Vagina (tissue), 2 donors: ENCODE measurements around the gene VPS51.

Source experiments
- POLR2AphosphoS5 ChIP-seq, 2 donors: sonication (generic); formaldehyde crosslinking; IDR thresholded peaks; one replicate each; pipeline ENCODE4 v1.9.0; 2017; ENCODE audit warnings: antibody characterized with exemption in 2 of 2, mild to moderate bottlenecking in 2 of 2, low read depth in 1 of 2; ENCODE audit not compliant: insufficient read depth in 1 of 2
- TF ChIP-seq, protein P1 (sequence below), 3 experiments: fragments of 450-650 bp in 2 of 3; fragments of 200-600 bp in 1 of 3; sonication (generic) in 1 of 3; IDR thresholded peaks; one replicate each; pipeline ENCODE4 v1.5.1; 2017 to 2019; ENCODE audit warnings: antibody characterized with exemption in 3 of 3, mild to moderate bottlenecking in 2 of 3, moderate library complexity in 2 of 3

DNA sequence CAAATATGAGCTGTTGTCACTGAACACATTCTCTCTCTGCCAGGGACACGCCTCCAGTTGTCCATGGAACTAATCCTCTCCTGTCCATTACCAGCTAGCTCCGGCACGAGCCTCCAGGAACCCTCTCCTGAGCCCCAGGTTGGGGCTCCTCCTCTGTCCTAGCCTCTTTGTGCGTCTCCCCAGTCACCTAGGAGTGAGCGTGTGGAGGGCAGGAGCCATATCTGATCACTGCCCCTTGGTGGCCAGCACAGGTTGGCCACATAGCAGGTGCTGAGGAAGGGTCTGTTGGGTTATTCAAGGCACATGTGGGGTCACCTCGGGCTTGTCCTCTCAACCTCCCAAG, 35.9 kb downstream of the VPS51 start:
- TF ChIP-seq, protein P1, sequence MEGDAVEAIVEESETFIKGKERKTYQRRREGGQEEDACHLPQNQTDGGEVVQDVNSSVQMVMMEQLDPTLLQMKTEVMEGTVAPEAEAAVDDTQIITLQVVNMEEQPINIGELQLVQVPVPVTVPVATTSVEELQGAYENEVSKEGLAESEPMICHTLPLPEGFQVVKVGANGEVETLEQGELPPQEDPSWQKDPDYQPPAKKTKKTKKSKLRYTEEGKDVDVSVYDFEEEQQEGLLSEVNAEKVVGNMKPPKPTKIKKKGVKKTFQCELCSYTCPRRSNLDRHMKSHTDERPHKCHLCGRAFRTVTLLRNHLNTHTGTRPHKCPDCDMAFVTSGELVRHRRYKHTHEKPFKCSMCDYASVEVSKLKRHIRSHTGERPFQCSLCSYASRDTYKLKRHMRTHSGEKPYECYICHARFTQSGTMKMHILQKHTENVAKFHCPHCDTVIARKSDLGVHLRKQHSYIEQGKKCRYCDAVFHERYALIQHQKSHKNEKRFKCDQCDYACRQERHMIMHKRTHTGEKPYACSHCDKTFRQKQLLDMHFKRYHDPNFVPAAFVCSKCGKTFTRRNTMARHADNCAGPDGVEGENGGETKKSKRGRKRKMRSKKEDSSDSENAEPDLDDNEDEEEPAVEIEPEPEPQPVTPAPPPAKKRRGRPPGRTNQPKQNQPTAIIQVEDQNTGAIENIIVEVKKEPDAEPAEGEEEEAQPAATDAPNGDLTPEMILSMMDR (IDR thresholded peaks at IDR 0.05), result no peak
- no peak for TF ChIP-seq POLR2AphosphoS5 (IDR thresholded peaks at IDR 0.05; ENCODE audit: insufficient read depth in 1 of 2, low read depth in 1 of 2)
